K562 (cell line): ENCODE results near the gene TMX4. TPM values are rescaled to one million over a fixed set of nuclear protein-coding genes. Genes with fewer than 3 reads are reported as not detected.

ENCODE experiments used
- ATAC-seq: fragments of 200-7000 bp; cut with Tn5 transposase; 3 replicates; pipeline ENCODE4 v1.9.1; 2020; ENCODE audit warnings: moderate library complexity
- BruUV-seq: library from RNA; stranded (reverse); fragments of 400-500 nt; replicated peaks from 2 replicates; lab custom pipeline; 2021; lab: Mats Ljungman, UMichigan
- CTCF ChIA-PET: fragments of 300-600 bp; formaldehyde crosslinking; extraction: SDS; loops from one replicate; lab custom pipeline; 2021; ENCODE audit warnings: low intra/inter-chr PET ratio; lab: Yijun Ruan, JAX
- POLR2A ChIA-PET: fragments of 300-600, 350-650 bp; sonication (Branson Sonifier 250); formaldehyde crosslinking; extraction: SDS; loops from one replicate; lab custom pipeline; 2021; ENCODE audit warnings: antibody characterized with exemption, inconsistent platforms; lab: Yijun Ruan, JAX
- DNase-seq, 4 experiments: peaks; one replicate each; pipeline versions ENCODE4 v3.0.0 to v3.0.0-alpha.2; 2011 to 2018; ENCODE audit warnings: low spot score in 3 of 4, mixed read lengths in 3 of 4; ENCODE audit errors: extremely low read depth in 1 of 4
- FAIRE-seq: peaks from 2 replicates; lab custom pipeline; 2011; peaks lifted over from hg19 to GRCh38; lab: Jason Lieb, UNC
- H2AFZ ChIP-seq: 2 replicates; pipeline ENCODE4 v1.6.0; 2011; ENCODE audit warnings: low read depth, low read length, control low read depth, inconsistent platforms
- H3K27ac ChIP-seq: fragments of 200-600 bp; 3 replicates; pipeline ENCODE4 v1.8.0; 2011; ENCODE audit warnings: low read depth, mild to moderate bottlenecking, control low read depth, inconsistent platforms, low read length, moderate library complexity, mixed read lengths; ENCODE audit errors: extremely low read depth
- H3K27me3 ChIP-seq, 2 experiments: fragments of 300-600 bp in 1 of 2; 2 replicates in 1 of 2; 3 replicates in 1 of 2; pipeline versions ENCODE4 v1.6.0 to v1.8.0; 2011; ENCODE audit warnings: inconsistent platforms in 2 of 2, low read length in 2 of 2, mild to moderate bottlenecking in 1 of 2, mixed read lengths in 1 of 2, moderate library complexity in 1 of 2; ENCODE audit not compliant: control insufficient read depth in 2 of 2, insufficient read depth in 2 of 2
- H3K36me3 ChIP-seq: fragments of 300-600 bp; 3 replicates; pipeline ENCODE4 v1.8.0; 2011; ENCODE audit warnings: mild to moderate bottlenecking, low read length, inconsistent platforms; ENCODE audit not compliant: control insufficient read depth, insufficient read depth
- H3K4me1 ChIP-seq, 2 experiments: fragments of 200-600 bp in 1 of 2; replicated peaks in 1 of 2; 2 replicates in 1 of 2; 3 replicates in 1 of 2; pipeline versions ENCODE4 v1.5.1 to v1.8.0; 2011; ENCODE audit warnings: inconsistent platforms in 2 of 2, low read length in 2 of 2, mild to moderate bottlenecking in 1 of 2, mixed read lengths in 1 of 2, moderate library complexity in 1 of 2; ENCODE audit not compliant: control insufficient read depth in 2 of 2, insufficient read depth in 2 of 2
- H3K4me2 ChIP-seq: 2 replicates; pipeline ENCODE4 v1.6.1; 2011; ENCODE audit warnings: low read length, control low read depth, inconsistent platforms, mixed read lengths; ENCODE audit not compliant: insufficient read depth
- H3K4me3 ChIP-seq: fragments of 200-600 bp; sonication (generic), shearing (Covaris generic); 2 replicates; pipeline ENCODE4 v1.5.1; 2016; ENCODE audit warnings: control low read depth, inconsistent platforms
- H3K79me2 ChIP-seq: fragments of 200-600 bp; 3 replicates; pipeline ENCODE4 v1.8.0; 2011; ENCODE audit warnings: low read length, inconsistent platforms; ENCODE audit not compliant: control insufficient read depth, insufficient read depth
- H3K9ac ChIP-seq, 2 experiments: 2 replicates each; pipeline versions ENCODE4 v1.6.0 to v1.6.1; 2011; ENCODE audit warnings: low read depth in 2 of 2, low read length in 2 of 2, control low read depth in 1 of 2, inconsistent platforms in 1 of 2, mild to moderate bottlenecking in 1 of 2, mixed read lengths in 1 of 2; ENCODE audit not compliant: insufficient read depth in 1 of 2
- H3K9me1 ChIP-seq: one replicate; pipeline ENCODE4 v1.6.0; 2011; ENCODE audit warnings: inconsistent platforms, mild to moderate bottlenecking, low read length, moderate library complexity; ENCODE audit not compliant: control insufficient read depth, insufficient read depth
- H3K9me3 ChIP-seq: replicated peaks from 2 replicates; pipeline ENCODE4 v1.5.1; 2011; ENCODE audit warnings: low read depth, low read length, inconsistent platforms; ENCODE audit not compliant: control insufficient read depth, insufficient read depth
- H4K20me1 ChIP-seq: replicated peaks from 2 replicates; pipeline ENCODE4 v1.6.1; 2011; ENCODE audit warnings: low read length, inconsistent platforms, mixed read lengths; ENCODE audit not compliant: control insufficient read depth, insufficient read depth
- BCOR ChIP-seq: fragments of 450-650 bp; IDR thresholded peaks from 2 replicates; pipeline ENCODE4 v1.6.1; 2016
- GATA2 ChIP-seq: sonication (generic); formaldehyde crosslinking; IDR thresholded peaks from 2 replicates; pipeline ENCODE4 v1.4.0; 2020; ENCODE audit warnings: mild to moderate bottlenecking, missing genetic modification reagents
- KAT8 ChIP-seq: fragments of 450-650 bp; IDR thresholded peaks from 2 replicates; pipeline ENCODE4 v1.6.1; 2016; ENCODE audit warnings: low read depth, mild to moderate bottlenecking
- SMAD1 ChIP-seq: fragments of 150-350 bp; IDR thresholded peaks from 2 replicates; pipeline ENCODE4 v1.6.1; 2014; ENCODE audit warnings: low read length, low read depth; ENCODE audit not compliant: partially characterized antibody
- STAT5B ChIP-seq: fragments of 250-450 bp; sonication (Bioruptor Pico); IDR thresholded peaks from 2 replicates; pipeline ENCODE4 v1.8.0; 2021; ENCODE audit warnings: mild to moderate bottlenecking, inconsistent platforms
- TCF7 ChIP-seq: sonication (generic); IDR thresholded peaks from 2 replicates; pipeline ENCODE4 v1.6.1; 2016; ENCODE audit warnings: antibody characterized with exemption, borderline replicate concordance
- ZBTB7A ChIP-seq: IDR thresholded peaks from 2 replicates; pipeline ENCODE4 v1.6.1; 2011; ENCODE audit warnings: low read depth, mild to moderate bottlenecking, low read length, moderate library complexity, borderline replicate concordance; ENCODE audit not compliant: control insufficient read depth
- WGBS: fragments of 100-300 bp; shearing (Covaris generic); methylation state at CpG from one replicate; pipeline ENCODE4 v1.1.6; 2016; ENCODE audit warnings: low coverage, mixed read lengths; ENCODE audit not compliant: insufficient coverage; ENCODE audit errors: missing lambda C conversion rate; 5-methylcytosine and 5-hydroxymethylcytosine counted together
- in situ Hi-C: fragments of 300-500 bp; cut with MboI; formaldehyde crosslinking; loops from 4 replicates; pipeline ENCODE4 v1.15.0; 2018; ENCODE audit warnings: inconsistent platforms, mixed read lengths
- intact Hi-C: fragments of 100-400 bp; cut with micrococcal nuclease; formaldehyde crosslinking; loops from 2 replicates; pipeline ENCODE4 v1.14.2; 2022
- polyA plus RNA-seq, 8 experiments: library from polyadenylated mRNA; depleted of rRNA in 4 of 8; stranded (reverse) in 5 of 8; unstranded in 3 of 8; fragments of >200 nt; fragmentation: Nextera tagmentation in 2 of 8; fragmentation: Illumina TruSeq in 1 of 8; extraction: Ambion mirVana in 2 of 8; extraction: Trizol in 1 of 8; gene quantifications; 2 replicates each; pipeline versions ENCODE4 v1.2.1 to v1.2.3, GENCODE V29; 2011 to 2014; ENCODE audit warnings: inconsistent platforms in 1 of 8, missing spikeins in 1 of 8
- total RNA-seq, 7 experiments: library from RNA; depleted of rRNA in 6 of 7; stranded (reverse); fragments of >200 nt in 6 of 7; fragmentation: Illumina TruSeq in 2 of 7; extraction: Trizol in 2 of 7; gene quantifications; 2 replicates each; pipeline versions ENCODE4 v1.2.1 to v1.2.3, GENCODE V29; 2011 to 2021; ENCODE audit warnings: low replicate concordance in 1 of 7
- TF ChIP-seq, protein P1 (sequence below): fragments of 450-650 bp; IDR thresholded peaks from 2 replicates; pipeline ENCODE4 v1.6.1; 2016; ENCODE audit warnings: missing biosample characterization, missing genetic modification characterization
- TF ChIP-seq, protein P2 (sequence below): fragments of 250-450 bp; sonication (Bioruptor Pico); IDR thresholded peaks from 2 replicates; pipeline ENCODE4 v1.4.0; 2020; ENCODE audit warnings: mild to moderate bottlenecking, moderate library complexity

The TMX4 gene
- total and polyA plus RNA-seq, 9 of the 15 experiments (the other 6 are each of a cell fraction or from before 2014, with no cell fraction given) = 4.4 to 19.3 (median 10.8) TPM

DNA sequence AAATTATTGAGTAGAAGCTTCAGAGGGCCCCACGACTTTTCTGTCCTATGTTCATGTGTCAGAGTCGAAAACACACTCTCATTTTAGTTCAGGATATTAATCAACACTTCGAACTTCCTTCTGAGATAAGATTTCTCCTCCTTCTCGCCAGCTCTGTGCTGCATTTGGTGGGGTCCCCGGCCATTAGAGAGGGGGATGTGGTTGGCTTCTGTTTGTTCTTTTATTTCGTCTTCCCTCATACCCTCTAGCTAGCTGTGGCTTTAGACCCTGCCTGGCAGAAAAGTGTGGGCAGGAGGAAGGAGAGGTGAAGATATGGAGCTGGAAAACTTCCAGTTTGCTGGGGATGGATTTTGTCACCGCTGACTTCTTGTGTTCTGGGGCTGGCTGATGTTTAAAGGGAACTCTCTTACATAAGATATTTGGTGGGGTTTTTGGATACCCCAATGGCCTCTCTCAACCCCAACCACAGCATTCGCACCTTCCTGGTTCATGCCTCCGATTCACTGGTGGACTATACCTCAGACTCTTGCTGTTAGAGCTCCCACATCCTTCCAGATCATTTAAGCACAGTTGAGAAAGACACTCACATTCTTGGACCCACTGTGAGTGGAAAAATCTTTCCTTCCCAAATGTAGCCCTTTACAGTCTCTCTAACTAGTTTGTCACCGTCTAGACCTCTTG is 30.7 kb upstream of the TMX4 start:
- Histone ChIP-seq H3K79me2 (no peaks in the 10 kb centered on the region), H4K20me1 (no peaks in the 10 kb centered on the region), H3K9me3 (no peaks in the 10 kb centered on the region), H3K27me3 (no peaks in the 10 kb centered on the region), H2AFZ (no peak overlapping the region), H3K9ac (no peak overlapping the region), H3K4me1 (no peaks in the 10 kb centered on the region), H3K36me3 (no peaks in the 10 kb centered on the region), H3K27ac (no peak overlapping the region), H3K4me2 (no peak overlapping the region), H3K9me1 (no peaks in the 10 kb centered on the region), H3K4me3 (no peak overlapping the region)
- POLR2A ChIA-PET = no interaction called here
- in situ Hi-C loops (no loop called here), intact Hi-C loops (no loop called here)
- ATAC-seq (no peak), DNase-seq (no peak), FAIRE-seq (no peak)
- no TSS peak for BruUV-seq
- CTCF ChIA-PET = no interaction called here
- TF ChIP-seq TCF7 (no peak), GATA2 (no peak), ZBTB7A (no peak), KAT8 (no peak), SMAD1 (no peak), STAT5B (CRISPR knock-in tag) (no peak), BCOR (no peak)
- TF ChIP-seq, protein P1, sequence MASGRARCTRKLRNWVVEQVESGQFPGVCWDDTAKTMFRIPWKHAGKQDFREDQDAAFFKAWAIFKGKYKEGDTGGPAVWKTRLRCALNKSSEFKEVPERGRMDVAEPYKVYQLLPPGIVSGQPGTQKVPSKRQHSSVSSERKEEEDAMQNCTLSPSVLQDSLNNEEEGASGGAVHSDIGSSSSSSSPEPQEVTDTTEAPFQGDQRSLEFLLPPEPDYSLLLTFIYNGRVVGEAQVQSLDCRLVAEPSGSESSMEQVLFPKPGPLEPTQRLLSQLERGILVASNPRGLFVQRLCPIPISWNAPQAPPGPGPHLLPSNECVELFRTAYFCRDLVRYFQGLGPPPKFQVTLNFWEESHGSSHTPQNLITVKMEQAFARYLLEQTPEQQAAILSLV = no peak
- TF ChIP-seq, protein P2, sequence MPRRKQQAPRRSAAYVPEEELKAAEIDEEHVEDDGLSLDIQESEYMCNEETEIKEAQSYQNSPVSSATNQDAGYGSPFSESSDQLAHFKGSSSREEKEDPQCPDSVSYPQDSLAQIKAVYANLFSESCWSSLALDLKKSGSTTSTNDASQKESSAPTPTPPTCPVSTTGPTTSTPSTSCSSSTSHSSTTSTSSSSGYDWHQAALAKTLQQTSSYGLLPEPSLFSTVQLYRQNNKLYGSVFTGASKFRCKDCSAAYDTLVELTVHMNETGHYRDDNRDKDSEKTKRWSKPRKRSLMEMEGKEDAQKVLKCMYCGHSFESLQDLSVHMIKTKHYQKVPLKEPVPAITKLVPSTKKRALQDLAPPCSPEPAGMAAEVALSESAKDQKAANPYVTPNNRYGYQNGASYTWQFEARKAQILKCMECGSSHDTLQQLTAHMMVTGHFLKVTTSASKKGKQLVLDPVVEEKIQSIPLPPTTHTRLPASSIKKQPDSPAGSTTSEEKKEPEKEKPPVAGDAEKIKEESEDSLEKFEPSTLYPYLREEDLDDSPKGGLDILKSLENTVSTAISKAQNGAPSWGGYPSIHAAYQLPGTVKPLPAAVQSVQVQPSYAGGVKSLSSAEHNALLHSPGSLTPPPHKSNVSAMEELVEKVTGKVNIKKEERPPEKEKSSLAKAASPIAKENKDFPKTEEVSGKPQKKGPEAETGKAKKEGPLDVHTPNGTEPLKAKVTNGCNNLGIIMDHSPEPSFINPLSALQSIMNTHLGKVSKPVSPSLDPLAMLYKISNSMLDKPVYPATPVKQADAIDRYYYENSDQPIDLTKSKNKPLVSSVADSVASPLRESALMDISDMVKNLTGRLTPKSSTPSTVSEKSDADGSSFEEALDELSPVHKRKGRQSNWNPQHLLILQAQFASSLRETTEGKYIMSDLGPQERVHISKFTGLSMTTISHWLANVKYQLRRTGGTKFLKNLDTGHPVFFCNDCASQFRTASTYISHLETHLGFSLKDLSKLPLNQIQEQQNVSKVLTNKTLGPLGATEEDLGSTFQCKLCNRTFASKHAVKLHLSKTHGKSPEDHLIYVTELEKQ (CRISPR knock-in tag) = no peak
- WGBS = 3% methylated on average over 10 of the region's 10 CpGs
